NCI-H1092 treated with DMSO at 0.1 percent for 48 hours (cell line): Measurements from ENCODE around the gene VASH1.

Source experiments
- DNase-seq: peaks from one replicate; lab custom pipeline; 2025; lab: John Stamatoyannopoulos, UW

Gene VASH1

DNA sequence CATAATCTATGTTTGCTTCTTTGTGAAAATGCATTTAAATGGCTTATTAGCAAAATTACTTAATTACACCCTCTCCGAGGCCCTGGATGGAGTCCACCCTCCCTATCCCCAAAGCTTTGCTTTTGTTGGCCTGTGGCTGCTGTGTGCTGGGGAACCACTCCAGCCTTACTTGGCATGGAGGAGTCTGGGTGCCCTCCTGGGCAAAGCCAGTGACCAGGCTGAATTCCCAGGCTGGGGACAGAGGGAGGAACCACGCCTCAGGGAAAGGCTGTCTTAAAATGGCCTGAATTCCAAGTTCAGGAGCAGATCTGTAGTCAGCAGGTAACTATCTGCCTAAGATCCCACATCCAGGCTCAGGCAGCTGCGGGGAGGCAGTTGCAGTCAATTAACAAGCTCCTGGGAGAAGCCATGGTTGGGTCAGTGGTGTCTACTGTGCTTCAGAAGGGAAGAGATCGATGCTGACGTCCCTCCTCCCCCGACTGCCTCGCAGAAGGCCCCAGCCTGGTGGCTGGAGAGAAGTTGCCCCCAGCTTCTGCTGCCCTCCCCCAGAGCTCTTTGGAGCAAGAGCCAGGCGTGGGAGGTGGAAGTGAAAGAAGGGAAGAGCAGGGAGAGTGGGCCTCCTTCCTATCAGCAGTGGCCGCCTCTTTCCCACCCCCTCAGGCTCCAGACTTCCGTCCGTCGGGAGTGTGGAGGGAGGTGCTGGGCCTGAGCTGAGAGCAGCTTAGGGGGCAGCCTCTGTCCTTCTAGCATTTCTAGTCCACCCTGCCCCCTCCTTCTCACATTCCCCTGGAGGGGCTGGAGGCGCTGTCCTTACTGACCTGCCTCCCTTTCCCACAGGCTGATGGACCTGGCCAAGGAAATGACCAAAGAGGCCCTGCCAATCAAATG lies 11.3 kb downstream of the VASH1 start:
- no peak for DNase-seq

DNA sequence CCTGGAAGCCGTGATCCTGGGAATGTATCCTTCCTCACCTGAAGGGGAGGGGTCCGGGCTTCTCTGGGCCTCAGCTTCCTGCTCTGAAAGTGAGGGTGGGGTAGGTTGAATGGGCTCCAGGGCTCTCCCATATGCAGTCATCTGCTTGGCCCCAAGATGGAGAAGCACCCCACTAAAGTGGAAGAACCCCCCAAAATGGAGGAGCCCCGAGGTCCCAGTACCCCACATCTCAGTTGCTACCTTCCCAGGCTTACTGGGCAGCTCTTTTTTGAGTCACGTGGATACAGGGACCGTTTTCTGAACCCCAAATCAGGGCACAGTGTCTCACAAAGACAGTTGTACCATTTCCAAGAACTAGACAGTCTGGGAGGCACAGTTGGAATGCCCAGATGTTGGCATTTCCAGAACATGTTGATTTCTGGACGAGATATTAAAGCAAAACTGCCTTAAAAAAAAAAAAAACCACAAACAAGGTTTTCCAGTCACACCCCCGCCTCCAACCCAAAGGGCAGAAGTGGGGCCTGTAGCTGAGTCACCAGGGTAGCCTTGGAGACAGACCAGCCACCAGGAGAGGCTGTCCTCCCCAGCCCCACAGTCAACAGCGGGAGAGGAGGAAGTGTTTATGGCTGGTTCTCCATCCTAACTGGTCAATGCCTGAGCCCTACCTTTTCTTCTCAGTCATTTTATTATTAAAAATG lies 12.1 kb downstream of the VASH1 start:
- no peak for DNase-seq

DNA sequence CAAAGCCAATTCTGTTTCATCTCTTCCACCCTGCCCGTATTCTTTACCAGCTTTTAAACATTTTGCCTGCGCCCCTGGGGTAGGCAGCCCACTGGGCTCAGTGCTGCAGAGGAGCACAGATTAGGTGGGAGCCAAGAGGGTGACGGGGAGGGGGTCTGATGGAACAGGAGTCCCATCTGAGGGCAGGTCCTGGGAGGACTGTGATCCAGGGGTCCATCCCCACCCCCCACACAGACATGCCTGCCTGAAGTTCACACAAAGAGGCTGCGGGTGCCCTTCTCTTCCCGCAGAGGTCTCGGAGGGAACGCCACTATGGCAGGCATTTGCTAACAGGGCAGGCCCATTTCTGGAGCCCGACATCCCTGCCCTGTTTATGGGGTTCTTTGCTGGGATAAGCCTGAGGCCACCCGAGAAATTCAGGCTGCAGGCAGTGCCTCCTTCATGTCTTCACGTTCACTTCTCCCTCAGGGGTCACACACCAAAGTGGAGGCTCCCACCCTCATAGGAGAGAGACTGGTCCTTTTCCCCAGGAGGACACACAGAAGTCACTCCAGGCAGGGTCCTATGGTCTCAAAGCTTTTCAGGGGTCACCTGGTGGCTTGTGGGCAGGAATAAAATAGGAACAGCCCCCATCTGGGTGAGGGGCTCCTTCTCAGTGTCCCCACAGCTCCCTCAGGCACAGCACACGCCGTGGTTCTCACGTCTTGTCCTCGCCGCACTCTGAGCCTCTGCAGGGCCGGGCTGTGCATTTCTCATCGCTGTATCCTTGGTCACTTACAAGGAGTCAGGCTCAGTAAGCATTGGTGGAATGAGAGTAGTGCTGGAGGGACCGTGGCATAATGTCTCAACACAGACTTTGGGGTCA lies 12.9 kb downstream of the VASH1 start:
- no peak for DNase-seq

GRCh38 chr14:76774821-76775694 lies 13.8 kb downstream of the VASH1 start:
- no peak for DNase-seq

DNA sequence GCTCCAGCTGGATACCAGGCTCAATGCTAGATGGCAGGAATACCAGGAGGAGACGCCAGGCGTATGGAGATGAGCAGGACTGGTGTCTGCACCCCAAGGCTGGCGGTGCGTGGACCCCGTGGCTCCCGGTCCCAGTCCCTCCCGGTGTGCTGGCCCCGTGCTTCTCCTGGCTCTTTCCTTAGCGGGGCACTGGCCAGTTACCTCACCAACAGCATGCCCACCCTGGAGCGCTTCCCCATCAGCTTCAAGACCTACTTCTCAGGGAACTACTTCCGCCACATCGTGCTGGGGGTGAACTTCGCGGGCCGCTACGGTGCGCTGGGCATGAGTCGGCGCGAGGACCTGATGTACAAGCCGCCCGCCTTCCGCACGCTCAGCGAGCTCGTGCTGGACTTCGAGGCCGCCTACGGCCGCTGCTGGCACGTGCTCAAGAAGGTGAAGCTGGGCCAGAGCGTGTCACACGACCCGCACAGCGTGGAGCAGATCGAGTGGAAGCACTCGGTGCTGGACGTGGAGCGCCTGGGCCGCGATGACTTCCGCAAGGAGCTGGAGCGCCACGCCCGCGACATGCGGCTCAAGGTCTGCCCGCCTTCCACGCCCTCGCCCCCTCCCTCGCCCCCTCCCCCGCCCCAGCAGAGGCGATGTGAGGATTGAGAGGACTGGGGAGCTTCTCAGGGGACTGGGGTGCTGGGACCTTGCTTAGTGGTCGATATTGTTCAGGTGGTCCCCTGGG lies 14.6 kb downstream of the VASH1 start:
- DNase-seq: no peak

GRCh38 chr14:76776428-76777251 lies 15.4 kb downstream of the VASH1 start:
- DNase-seq: no peak

DNA sequence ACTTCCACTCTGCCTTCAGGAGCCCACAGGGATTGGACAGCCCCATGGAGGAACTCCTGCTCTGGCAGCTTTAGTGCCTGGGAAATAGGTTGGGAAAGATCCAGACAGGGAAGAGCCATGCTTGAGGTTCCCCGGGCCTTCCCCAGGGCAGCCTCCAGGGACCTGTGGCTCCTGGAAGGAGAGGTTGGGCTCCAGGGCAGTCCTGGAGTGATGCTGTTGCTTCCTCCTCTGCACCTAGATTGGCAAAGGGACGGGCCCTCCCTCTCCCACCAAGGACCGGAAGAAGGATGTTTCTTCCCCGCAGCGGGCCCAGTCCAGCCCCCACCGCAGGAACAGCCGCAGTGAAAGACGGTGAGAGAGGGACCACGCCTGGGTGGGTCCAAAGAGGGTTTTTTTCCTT lies 16.5 kb downstream of the VASH1 start:
- DNase-seq: no peak

DNA sequence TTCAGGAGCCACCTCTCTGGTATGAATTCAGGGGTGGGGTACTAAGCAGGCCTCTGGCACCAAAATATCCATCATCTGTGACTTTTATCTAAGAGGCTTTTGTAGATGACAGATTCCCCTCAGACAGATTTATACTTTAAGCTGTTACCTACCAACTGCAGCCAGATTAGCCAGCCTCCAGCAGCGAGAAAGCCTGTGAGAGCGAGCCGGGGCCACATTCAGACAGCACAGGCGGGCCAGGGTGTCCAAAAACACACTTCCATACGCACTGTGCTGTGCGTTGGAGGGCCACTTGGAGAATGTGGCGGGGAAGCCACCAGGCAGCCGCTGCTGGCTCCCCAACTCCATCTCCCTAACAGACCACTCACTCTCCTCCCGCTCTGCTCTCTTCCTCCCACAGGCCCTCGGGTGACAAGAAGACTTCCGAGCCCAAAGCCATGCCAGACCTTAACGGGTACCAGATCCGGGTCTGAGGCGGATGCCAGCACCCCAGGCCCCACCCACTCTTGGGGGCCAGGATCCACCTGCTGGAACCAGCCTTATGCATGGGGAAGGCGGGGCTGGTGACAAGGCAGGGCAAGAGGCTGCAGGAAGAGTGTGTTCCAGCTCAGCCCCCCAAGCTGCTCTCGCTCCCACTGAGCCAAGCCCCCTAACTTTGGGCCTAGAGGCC lies 17.4 kb downstream of the VASH1 start:
- no peak for DNase-seq

DNA sequence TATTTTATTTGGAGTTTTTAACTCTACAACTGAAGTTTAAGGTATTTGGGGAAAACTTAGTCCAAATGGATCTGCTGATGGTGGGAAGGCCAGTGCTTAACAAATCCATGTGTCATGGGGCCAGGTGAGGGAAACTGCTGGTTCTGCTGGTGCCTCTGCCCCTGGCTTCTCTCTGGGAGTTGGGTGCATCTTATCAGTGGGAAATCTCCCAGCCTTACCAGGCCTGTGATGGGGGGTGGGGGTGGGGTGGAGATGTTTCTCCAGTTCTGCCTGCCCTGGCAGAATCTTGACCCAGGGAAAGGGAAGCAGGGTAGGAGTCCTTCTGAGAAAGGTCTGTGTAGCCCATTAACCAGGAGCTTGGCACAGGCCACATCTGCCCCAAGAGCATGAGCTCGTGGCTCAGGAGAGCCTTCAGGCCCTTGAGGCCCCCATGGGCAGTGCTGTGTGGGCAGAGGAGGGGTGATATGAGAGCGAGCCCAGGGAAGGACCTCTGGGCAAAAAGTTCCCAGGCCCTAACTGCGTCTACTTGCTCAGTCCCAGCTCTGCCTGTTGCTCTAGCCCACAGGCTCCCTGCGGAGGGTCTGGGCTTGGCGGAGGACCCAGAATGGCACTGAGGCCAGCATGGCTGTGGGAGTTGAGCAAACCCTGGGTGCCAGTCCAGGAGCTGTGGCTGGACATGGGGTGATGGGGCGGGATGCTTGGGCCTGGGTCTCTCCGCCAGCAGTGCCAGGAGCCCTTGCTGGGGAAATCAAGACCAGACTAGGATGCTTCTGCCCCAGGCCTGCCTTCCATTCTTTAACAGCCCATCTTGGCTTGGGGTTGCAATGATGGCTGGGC lies 18.2 kb downstream of the VASH1 start:
- no peak for DNase-seq

GRCh38 chr14:76780058-76780345 lies 18.7 kb downstream of the VASH1 start:
- no peak for DNase-seq

DNA sequence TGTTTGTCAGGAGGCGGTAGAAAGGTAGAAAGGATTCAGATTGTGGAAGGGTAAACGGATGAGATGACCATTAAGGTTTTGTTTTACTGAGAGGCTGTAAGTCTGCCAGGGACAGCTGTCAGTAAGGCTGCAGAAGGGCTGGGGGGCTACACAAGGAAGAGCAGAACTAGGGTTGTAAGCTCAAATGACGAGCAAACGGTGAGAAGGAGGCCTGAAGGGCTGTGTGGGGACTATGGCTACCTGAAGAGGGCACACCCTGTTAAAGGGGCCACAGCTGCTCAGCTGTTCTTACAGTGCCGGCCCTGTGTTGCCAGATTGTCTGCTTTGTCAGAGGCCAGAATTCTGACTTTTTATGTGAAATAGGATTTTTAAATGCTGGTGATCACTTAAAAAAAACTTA lies 19.1 kb downstream of the VASH1 start:
- no peak for DNase-seq

GRCh38 chr14:76780875-76781647 lies 19.8 kb downstream of the VASH1 start:
- DNase-seq: no peak

- no peak for DNase-seq
Measured at GRCh38 chr14:76781648-76782051, 20.4 kb downstream of the VASH1 start.

DNA sequence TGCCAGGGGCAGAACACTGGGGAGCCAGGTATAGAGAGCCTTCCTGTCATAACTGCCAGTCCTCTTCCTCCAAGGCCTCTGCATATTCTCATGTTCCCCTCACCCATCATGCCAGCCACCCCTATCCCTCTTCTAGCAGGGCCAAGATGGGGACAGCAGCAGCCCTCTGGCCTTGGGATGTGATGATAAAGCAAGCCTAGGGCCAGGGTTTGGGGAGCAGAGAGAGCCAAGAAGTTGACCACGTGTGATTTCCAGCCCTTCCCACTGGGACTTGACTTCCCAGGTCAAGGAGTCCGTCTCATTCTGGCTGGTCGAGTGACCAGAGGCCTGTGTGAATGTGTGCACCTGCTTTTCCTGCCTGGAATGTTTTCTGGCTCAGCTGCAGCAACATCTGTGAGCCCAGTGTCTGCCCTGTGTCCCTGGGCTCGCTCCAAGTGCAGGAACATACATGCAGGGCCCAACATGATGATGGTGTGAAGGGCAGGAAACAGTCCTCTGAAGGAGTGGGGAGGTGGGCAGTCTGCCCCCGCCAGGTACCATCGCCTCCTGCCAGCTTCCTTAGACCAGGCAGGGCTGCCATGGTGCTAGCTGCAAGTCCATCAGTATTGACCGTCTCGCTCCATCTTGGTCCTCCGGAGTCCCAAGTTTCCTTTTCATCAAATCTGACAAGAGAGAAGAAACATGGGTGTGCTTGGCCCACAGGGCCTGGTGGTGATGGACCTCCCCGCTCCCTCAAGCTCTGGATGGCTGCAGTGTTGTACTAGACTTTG lies 21.0 kb downstream of the VASH1 start:
- DNase-seq: no peak

GRCh38 chr14:76782885-76783566 lies 21.8 kb downstream of the VASH1 start:
- DNase-seq: no peak

DNA sequence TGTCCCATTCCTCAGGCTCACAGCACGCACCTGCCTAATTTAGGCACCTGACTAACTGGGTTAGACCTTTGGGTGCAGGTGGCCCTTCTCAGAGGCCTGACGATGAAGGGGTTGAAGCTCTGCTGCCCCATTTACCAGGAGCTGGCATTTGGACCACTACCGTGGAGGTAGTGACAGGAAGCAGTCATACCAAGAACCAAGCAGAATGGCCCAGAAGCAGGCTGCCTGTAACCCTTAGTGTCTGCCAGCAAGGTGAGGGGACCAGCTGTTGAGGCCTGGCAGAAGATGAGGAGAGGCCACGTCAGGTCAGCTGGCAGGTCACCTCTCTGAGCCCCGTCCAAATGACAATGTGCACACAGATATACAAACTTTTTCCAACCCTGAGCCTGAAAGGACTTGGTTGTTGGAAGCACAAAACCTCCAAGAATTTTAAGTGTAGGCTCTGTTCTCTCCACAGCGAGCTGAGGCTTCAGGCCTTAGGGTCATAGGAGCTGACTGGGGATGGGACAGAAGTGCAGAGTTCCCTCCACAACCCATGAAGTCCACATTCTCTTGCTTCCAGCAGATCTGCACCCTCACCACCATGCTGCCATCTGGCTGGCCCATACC lies 23.1 kb downstream of the VASH1 start:
- no peak for DNase-seq
